A549 (cell line): ENCODE results near the gene MSANTD1. TPM values are rescaled to one million over a fixed set of nuclear protein-coding genes. Genes with fewer than 3 reads are reported as not detected.

Experiments
- ATAC-seq, 2 experiments: fragments of 200-7000 bp in 1 of 2; fragments of >200 bp in 1 of 2; cut with Nextera tagmentation in 1 of 2; cut with Tn5 transposase in 1 of 2; 3 replicates each; pipeline versions ENCODE4 v1.8.0 to v1.9.1; 2018 to 2020; ENCODE audit warnings: mild to moderate bottlenecking in 1 of 2, moderate library complexity in 1 of 2
- CTCF ChIA-PET: fragments of 300-600 bp; sonication (Branson Sonifier 250); formaldehyde crosslinking; extraction: SDS; loops from one replicate; lab custom pipeline; 2021; ENCODE audit warnings: antibody characterized with exemption, inconsistent platforms; lab: Yijun Ruan, JAX
- POLR2A ChIA-PET: fragments of 350-600 bp; formaldehyde crosslinking; extraction: SDS; loops from one replicate; lab custom pipeline; 2021; ENCODE audit warnings: antibody characterized with exemption, inconsistent platforms; lab: Yijun Ruan, JAX
- DNase-seq, 2 experiments: peaks; one replicate each; pipeline versions ENCODE4 v3.0.0 to v3.0.0-alpha.2; 2011 to 2016; ENCODE audit warnings: low read depth in 1 of 2, low spot score in 1 of 2
- FAIRE-seq: peaks from 2 replicates; lab custom pipeline; 2011; peaks lifted over from hg19 to GRCh38; lab: Jason Lieb, UNC
- H3K27ac ChIP-seq, 2 experiments: fragments of >200 bp; sonication (Bioruptor Twin); formaldehyde crosslinking; 3 replicates each; pipeline ENCODE4 v1.5.1; 2016 to 2017
- H3K4me1 ChIP-seq: fragments of >200 bp; sonication (Bioruptor Twin); formaldehyde crosslinking; 3 replicates; pipeline ENCODE4 v1.6.1; 2016
- H3K4me2 ChIP-seq: fragments of >200 bp; sonication (Bioruptor Twin); formaldehyde crosslinking; 3 replicates; pipeline ENCODE4 v1.6.1; 2016
- H3K4me3 ChIP-seq: fragments of >200 bp; sonication (Bioruptor Twin); formaldehyde crosslinking; 3 replicates; pipeline ENCODE4 v1.5.1; 2016
- H3K9me3 ChIP-seq: fragments of >200 bp; sonication (Bioruptor Twin); formaldehyde crosslinking; 3 replicates; pipeline ENCODE4 v1.6.1; 2016
- ATOH8 ChIP-seq: fragments of 250-450 bp; sonication (Bioruptor Pico); IDR thresholded peaks from 2 replicates; pipeline ENCODE4 v1.5.0; 2020; ENCODE audit warnings: low read depth, mild to moderate bottlenecking, moderate library complexity
- BCL3 ChIP-seq: fragments of >200 bp; sonication (Bioruptor Twin); formaldehyde crosslinking; IDR thresholded peaks from 3 replicates; pipeline ENCODE4 v1.6.1; 2016
- CBX8 ChIP-seq: fragments of 200-600 bp; sonication (generic); IDR thresholded peaks from 2 replicates; pipeline ENCODE4 v1.6.1; 2016
- CHD2 ChIP-seq: fragments of 150-350 bp; IDR thresholded peaks from 2 replicates; pipeline ENCODE4 v1.6.1; 2014; ENCODE audit warnings: low read length; ENCODE audit not compliant: partially characterized antibody
- CHD4 ChIP-seq: fragments of 200-600 bp; sonication (generic); IDR thresholded peaks from 2 replicates; pipeline ENCODE4 v1.6.1; 2016; ENCODE audit warnings: antibody characterized with exemption, mild to moderate bottlenecking, borderline replicate concordance
- EP300 ChIP-seq, 2 experiments: fragments of >200 bp; sonication (Bioruptor Twin); formaldehyde crosslinking; IDR thresholded peaks; 2 replicates in 1 of 2; 3 replicates in 1 of 2; pipeline ENCODE4 v1.6.1; 2016 to 2017
- FOXS1 ChIP-seq: fragments of 250-450 bp; sonication (Bioruptor Pico); IDR thresholded peaks from 2 replicates; pipeline ENCODE4 v1.5.0; 2020; ENCODE audit warnings: mild to moderate bottlenecking, moderate library complexity
- HES2 ChIP-seq: fragments of >200 bp; sonication (Bioruptor Twin); formaldehyde crosslinking; IDR thresholded peaks from 2 replicates; pipeline ENCODE4 v1.6.1; 2016
- HEYL ChIP-seq: fragments of 250-450 bp; sonication (Bioruptor Pico); IDR thresholded peaks from 2 replicates; pipeline ENCODE4 v1.8.0; 2021; ENCODE audit warnings: mild to moderate bottlenecking, moderate library complexity
- HOXA7 ChIP-seq: fragments of 250-450 bp; sonication (Bioruptor Pico); IDR thresholded peaks from 2 replicates; pipeline ENCODE4 v1.5.0; 2020; ENCODE audit warnings: mild to moderate bottlenecking, moderate library complexity
- HOXB5 ChIP-seq: fragments of 250-450 bp; sonication (Bioruptor Pico); IDR thresholded peaks from 2 replicates; pipeline ENCODE4 v1.5.0; 2020; ENCODE audit warnings: mild to moderate bottlenecking, moderate library complexity
- MAZ ChIP-seq: fragments of 150-350 bp; IDR thresholded peaks from 2 replicates; pipeline ENCODE4 v1.6.1; 2014; ENCODE audit warnings: antibody characterized with exemption, low read depth, low read length, borderline replicate concordance
- NFE2L2 ChIP-seq: fragments of 150-350 bp; conservative IDR thresholded peaks from 2 replicates; pipeline ENCODE4 v1.6.1; 2014; ENCODE audit warnings: low read length
- PBX3 ChIP-seq: IDR thresholded peaks from 2 replicates; pipeline ENCODE4 v1.6.1; 2012
- RAD21 ChIP-seq, 2 experiments: fragments of >200 bp in 1 of 2; sonication (Bioruptor Twin) in 1 of 2; formaldehyde crosslinking in 1 of 2; IDR thresholded peaks in 1 of 2; conservative IDR thresholded peaks in 1 of 2; 2 replicates in 1 of 2; 3 replicates in 1 of 2; pipeline ENCODE4 v1.6.1; 2012 to 2018; ENCODE audit warnings: inconsistent platforms in 1 of 2
- RARB ChIP-seq: fragments of 250-450 bp; sonication (Bioruptor Pico); IDR thresholded peaks from 2 replicates; pipeline ENCODE4 v1.8.0; 2021; ENCODE audit warnings: mild to moderate bottlenecking, moderate library complexity
- RFX5 ChIP-seq: fragments of 450-650 bp; IDR thresholded peaks from 2 replicates; pipeline ENCODE4 v1.7.1; 2014; ENCODE audit warnings: antibody characterized with exemption, mild to moderate bottlenecking, moderate library complexity
- TP53 ChIP-seq: fragments of 250-450 bp; sonication (Bioruptor Pico); IDR thresholded peaks from 2 replicates; pipeline ENCODE4 v1.5.0; 2021; ENCODE audit warnings: mild to moderate bottlenecking, moderate library complexity
- USF2 ChIP-seq: fragments of 450-650 bp; IDR thresholded peaks from 2 replicates; pipeline ENCODE4 v1.6.1; 2014; ENCODE audit warnings: antibody characterized with exemption
- ZSCAN20 ChIP-seq: fragments of 250-450 bp; sonication (Bioruptor Pico); IDR thresholded peaks from 2 replicates; pipeline ENCODE4 v1.8.0; 2022; ENCODE audit warnings: mild to moderate bottlenecking, moderate library complexity
- WGBS: methylation state at CpG from one replicate; pipeline ENCODE4 v1.1.6; 2017; ENCODE audit errors: missing lambda C conversion rate; 5-methylcytosine and 5-hydroxymethylcytosine counted together
- polyA plus RNA-seq, 4 experiments: library from polyadenylated mRNA; depleted of rRNA in 3 of 4; stranded (reverse); fragments of >200 nt; fragmentation: RNase III in 1 of 4; extraction: RNeasy Plus Mini Kit Qiagen cat#74134 plus additional on column Dnase treatment in 1 of 4; gene quantifications; 2 replicates in 3 of 4; 3 replicates in 1 of 4; pipeline ENCODE4 v1.2.3, GENCODE V29; 2011 to 2017

MSANTD1 gene
- polyA plus RNA-seq, 2 of the 4 experiments (the other 2 are of a cell fraction) = 0.08 to 0.12 TPM

- no peak overlapping the region for H3K4me2 ChIP-seq
- H3K4me3 ChIP-seq = no peak overlapping the region
- no peak for TF ChIP-seq CBX8
- TF ChIP-seq CHD4 = no peak
- no peak for TF ChIP-seq RFX5
- no peak for TF ChIP-seq BCL3
- TF ChIP-seq ATOH8 (CRISPR knock-in tag) = no peak
- no peak for TF ChIP-seq HEYL (CRISPR knock-in tag)
- no peak for TF ChIP-seq PBX3
- TF ChIP-seq RARB (CRISPR knock-in tag) = no peak
- no peak for TF ChIP-seq HOXB5
- TF ChIP-seq USF2 = no peak
- no peak for TF ChIP-seq HOXA7
- no peaks in the 10 kb centered on the region for H3K9me3 ChIP-seq
- H3K27ac ChIP-seq = no peak overlapping the region
- WGBS = 77% methylated on average over 8 of the region's 14 CpGs
- ChIA-PET CTCF (no interaction called here), POLR2A (no interaction called here)
- DNase-seq (no peak), FAIRE-seq (no peak), ATAC-seq (no peak)
- no peaks in the 10 kb centered on the region for H3K4me1 ChIP-seq
Measured at GRCh38 chr4:3254302-3255131, 5.6 kb downstream of the MSANTD1 start.

GRCh38 chr4:3255611-3256186, 6.7 kb downstream of the MSANTD1 start:
- ChIA-PET CTCF (no interaction called here), POLR2A (no interaction called here)
- no peak overlapping the region for H3K4me2 ChIP-seq
- DNase-seq = no peak
- no peak overlapping the region for H3K4me3 ChIP-seq
- TF ChIP-seq HES2 (no peak), EP300 (IDR thresholded peaks at IDR 0.05) (no peak)
- no peak for FAIRE-seq
- no peak overlapping the region for H3K27ac ChIP-seq
- WGBS = 91% methylated on average over 15 of the region's 36 CpGs
- no peak for ATAC-seq
- no peaks in the 10 kb centered on the region for H3K9me3 ChIP-seq
- H3K4me1 ChIP-seq = no peaks in the 10 kb centered on the region

- POLR2A ChIA-PET = no interaction called here
- CTCF ChIA-PET = interaction anchor here (1.8 kb wide), 1 partner anchor 14 kb away, joined by 5 read pairs; no protein-coding TSS in a partner anchor
- Histone ChIP-seq H3K4me1 (no peaks in the 10 kb centered on the region), H3K27ac (no peak overlapping the region), H3K9me3 (no peaks in the 10 kb centered on the region), H3K4me2 (no peak overlapping the region), H3K4me3 (no peak overlapping the region)
- FAIRE-seq = no peak
- 85% methylated on average over 17 of the region's 21 CpGs for WGBS
- no peak for DNase-seq
- no peak for ATAC-seq
- TF ChIP-seq NFE2L2 (no peak), TP53 (CRISPR knock-in tag) (no peak), MAZ (no peak), ZSCAN20 (no peak), CHD2 (no peak), FOXS1 (CRISPR knock-in tag) (no peak), RAD21 (conservative IDR thresholded peaks at IDR 0.05 in 1 of 2, IDR thresholded peaks at IDR 0.05 in 1 of 2) (no peak)
Measured at GRCh38 chr4:3256230-3257102, 7.5 kb downstream of the MSANTD1 start.
